ENCODE results near the gene TGFBI. TPM values are rescaled to one million over a fixed set of nuclear protein-coding genes. Genes with fewer than 3 reads are reported as not detected.

TGFBI gene
- total and polyA plus RNA-seq, 9 of the 15 experiments (the other 6 are each of a cell fraction or from before 2014, with no cell fraction given) = 0.05 to 0.62 (median 0.08) TPM; not detected in 6

DNA sequence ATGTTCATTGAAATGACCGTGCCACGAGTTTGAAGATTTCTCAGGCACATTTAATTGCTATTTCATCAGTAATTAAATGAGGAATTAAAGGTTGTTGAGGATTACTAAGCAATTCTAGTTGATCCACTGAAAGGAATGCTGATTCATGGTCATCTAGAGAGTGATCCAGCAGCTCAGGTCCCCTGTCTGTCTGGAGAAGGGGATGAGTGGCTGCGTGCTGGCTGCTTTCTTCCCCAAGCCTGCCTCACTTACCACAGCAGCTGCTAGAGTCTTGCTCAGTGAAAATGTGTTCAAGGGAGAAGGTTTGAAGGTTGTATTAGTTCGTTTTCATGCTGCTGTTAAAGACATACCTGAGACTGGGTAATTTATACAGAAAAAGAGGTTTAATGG is 7.8 kb upstream of the TGFBI start (continued):
- TF ChIP-seq, protein P1, sequence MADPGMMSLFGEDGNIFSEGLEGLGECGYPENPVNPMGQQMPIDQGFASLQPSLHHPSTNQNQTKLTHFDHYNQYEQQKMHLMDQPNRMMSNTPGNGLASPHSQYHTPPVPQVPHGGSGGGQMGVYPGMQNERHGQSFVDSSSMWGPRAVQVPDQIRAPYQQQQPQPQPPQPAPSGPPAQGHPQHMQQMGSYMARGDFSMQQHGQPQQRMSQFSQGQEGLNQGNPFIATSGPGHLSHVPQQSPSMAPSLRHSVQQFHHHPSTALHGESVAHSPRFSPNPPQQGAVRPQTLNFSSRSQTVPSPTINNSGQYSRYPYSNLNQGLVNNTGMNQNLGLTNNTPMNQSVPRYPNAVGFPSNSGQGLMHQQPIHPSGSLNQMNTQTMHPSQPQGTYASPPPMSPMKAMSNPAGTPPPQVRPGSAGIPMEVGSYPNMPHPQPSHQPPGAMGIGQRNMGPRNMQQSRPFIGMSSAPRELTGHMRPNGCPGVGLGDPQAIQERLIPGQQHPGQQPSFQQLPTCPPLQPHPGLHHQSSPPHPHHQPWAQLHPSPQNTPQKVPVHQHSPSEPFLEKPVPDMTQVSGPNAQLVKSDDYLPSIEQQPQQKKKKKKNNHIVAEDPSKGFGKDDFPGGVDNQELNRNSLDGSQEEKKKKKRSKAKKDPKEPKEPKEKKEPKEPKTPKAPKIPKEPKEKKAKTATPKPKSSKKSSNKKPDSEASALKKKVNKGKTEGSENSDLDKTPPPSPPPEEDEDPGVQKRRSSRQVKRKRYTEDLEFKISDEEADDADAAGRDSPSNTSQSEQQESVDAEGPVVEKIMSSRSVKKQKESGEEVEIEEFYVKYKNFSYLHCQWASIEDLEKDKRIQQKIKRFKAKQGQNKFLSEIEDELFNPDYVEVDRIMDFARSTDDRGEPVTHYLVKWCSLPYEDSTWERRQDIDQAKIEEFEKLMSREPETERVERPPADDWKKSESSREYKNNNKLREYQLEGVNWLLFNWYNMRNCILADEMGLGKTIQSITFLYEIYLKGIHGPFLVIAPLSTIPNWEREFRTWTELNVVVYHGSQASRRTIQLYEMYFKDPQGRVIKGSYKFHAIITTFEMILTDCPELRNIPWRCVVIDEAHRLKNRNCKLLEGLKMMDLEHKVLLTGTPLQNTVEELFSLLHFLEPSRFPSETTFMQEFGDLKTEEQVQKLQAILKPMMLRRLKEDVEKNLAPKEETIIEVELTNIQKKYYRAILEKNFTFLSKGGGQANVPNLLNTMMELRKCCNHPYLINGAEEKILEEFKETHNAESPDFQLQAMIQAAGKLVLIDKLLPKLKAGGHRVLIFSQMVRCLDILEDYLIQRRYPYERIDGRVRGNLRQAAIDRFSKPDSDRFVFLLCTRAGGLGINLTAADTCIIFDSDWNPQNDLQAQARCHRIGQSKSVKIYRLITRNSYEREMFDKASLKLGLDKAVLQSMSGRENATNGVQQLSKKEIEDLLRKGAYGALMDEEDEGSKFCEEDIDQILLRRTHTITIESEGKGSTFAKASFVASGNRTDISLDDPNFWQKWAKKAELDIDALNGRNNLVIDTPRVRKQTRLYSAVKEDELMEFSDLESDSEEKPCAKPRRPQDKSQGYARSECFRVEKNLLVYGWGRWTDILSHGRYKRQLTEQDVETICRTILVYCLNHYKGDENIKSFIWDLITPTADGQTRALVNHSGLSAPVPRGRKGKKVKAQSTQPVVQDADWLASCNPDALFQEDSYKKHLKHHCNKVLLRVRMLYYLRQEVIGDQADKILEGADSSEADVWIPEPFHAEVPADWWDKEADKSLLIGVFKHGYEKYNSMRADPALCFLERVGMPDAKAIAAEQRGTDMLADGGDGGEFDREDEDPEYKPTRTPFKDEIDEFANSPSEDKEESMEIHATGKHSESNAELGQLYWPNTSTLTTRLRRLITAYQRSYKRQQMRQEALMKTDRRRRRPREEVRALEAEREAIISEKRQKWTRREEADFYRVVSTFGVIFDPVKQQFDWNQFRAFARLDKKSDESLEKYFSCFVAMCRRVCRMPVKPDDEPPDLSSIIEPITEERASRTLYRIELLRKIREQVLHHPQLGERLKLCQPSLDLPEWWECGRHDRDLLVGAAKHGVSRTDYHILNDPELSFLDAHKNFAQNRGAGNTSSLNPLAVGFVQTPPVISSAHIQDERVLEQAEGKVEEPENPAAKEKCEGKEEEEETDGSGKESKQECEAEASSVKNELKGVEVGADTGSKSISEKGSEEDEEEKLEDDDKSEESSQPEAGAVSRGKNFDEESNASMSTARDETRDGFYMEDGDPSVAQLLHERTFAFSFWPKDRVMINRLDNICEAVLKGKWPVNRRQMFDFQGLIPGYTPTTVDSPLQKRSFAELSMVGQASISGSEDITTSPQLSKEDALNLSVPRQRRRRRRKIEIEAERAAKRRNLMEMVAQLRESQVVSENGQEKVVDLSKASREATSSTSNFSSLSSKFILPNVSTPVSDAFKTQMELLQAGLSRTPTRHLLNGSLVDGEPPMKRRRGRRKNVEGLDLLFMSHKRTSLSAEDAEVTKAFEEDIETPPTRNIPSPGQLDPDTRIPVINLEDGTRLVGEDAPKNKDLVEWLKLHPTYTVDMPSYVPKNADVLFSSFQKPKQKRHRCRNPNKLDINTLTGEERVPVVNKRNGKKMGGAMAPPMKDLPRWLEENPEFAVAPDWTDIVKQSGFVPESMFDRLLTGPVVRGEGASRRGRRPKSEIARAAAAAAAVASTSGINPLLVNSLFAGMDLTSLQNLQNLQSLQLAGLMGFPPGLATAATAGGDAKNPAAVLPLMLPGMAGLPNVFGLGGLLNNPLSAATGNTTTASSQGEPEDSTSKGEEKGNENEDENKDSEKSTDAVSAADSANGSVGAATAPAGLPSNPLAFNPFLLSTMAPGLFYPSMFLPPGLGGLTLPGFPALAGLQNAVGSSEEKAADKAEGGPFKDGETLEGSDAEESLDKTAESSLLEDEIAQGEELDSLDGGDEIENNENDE (IDR thresholded peaks at IDR 0.05; ENCODE audit: low read depth, low read length) = no peak
- TF ChIP-seq FOXK2 (conservative IDR thresholded peaks at IDR 0.05 in 1 of 2, IDR thresholded peaks at IDR 0.05 in 1 of 2; ENCODE audit: low read depth in 2 of 2) (no peak), HDGF (IDR thresholded peaks at IDR 0.05) (no peak), NFRKB (IDR thresholded peaks at IDR 0.05; ENCODE audit: low read depth) (no peak), ZNF436 (CRISPR knock-in tag; IDR thresholded peaks at IDR 0.05) (no peak), FOXM1 (IDR thresholded peaks at IDR 0.05; ENCODE audit: low read depth) (no peak), FOXM1 (CRISPR knock-in tag; IDR thresholded peaks at IDR 0.05; ENCODE audit: low read depth) (no peak), THRA (IDR thresholded peaks at IDR 0.05) (no peak), GABPA (tag; conservative IDR thresholded peaks at IDR 0.05; ENCODE audit: low read depth) (no peak), MAFK (IDR thresholded peaks at IDR 0.05; ENCODE audit: low read length) (peak; percentile 63), ZNF134 (CRISPR knock-in tag; conservative IDR thresholded peaks at IDR 0.05) (no peak), MCM2 (IDR thresholded peaks at IDR 0.05; ENCODE audit: low read depth) (no peak), TARDBP (IDR thresholded peaks at IDR 0.05) (no peak), PHF20 (IDR thresholded peaks at IDR 0.05; ENCODE audit: partially characterized antibody) (no peak), NR1H2 (CRISPR knock-in tag; IDR thresholded peaks at IDR 0.05) (no peak), E2F1 (CRISPR knock-in tag; IDR thresholded peaks at IDR 0.05) (no peak), MAFG (tag; conservative IDR thresholded peaks at IDR 0.05) (peak; percentile 93)
